ENCODE measurements around the gene OR8G5.
"Not testable (repeated sequence)": the region's sequence is repeated elsewhere in the genome, so short reads cannot be mapped to it uniquely, and the experiment has no call there.

Gene OR8G5

GRCh38 chr11:124225471-124225870, 30.7 kb upstream of the OR8G5 start:
- H3K4me1 ChIP-seq (ENCODE audit: control insufficient read depth, insufficient read depth, low read length, poor library complexity, severe bottlenecking), result no peaks in the 10 kb centered on the region
- no peaks in the 10 kb centered on the region for H3K36me3 ChIP-seq (ENCODE audit: control insufficient read depth, insufficient read depth, low read length)
- no peak overlapping the region for H3K4me3 ChIP-seq (ENCODE audit: insufficient read depth, low read depth, low read length, poor library complexity, severe bottlenecking)
- DNase-seq, result no peak
- H3K9me3 ChIP-seq (ENCODE audit: control insufficient read depth, low read length), result no peaks in the 10 kb centered on the region
- no peak overlapping the region for H3K27ac ChIP-seq (ENCODE audit: insufficient read depth, low read length, poor library complexity, severe bottlenecking)
- no peaks in the 10 kb centered on the region for H3K27me3 ChIP-seq (replicated peaks; ENCODE audit: control insufficient read depth, insufficient read depth, low read length, poor library complexity, severe bottlenecking)

- Histone ChIP-seq H3K36me3 (ENCODE audit: control insufficient read depth, insufficient read depth, low read length) (no peaks in the 10 kb centered on the region), H3K9me3 (ENCODE audit: control insufficient read depth, low read length) (no peaks in the 10 kb centered on the region), H3K4me3 (ENCODE audit: insufficient read depth, low read depth, low read length, poor library complexity, severe bottlenecking) (no peak overlapping the region), H3K4me1 (ENCODE audit: control insufficient read depth, insufficient read depth, low read length, poor library complexity, severe bottlenecking) (no peaks in the 10 kb centered on the region), H3K27ac (ENCODE audit: insufficient read depth, low read length, poor library complexity, severe bottlenecking) (no peak overlapping the region), H3K27me3 (replicated peaks; ENCODE audit: control insufficient read depth, insufficient read depth, low read length, poor library complexity, severe bottlenecking) (no peaks in the 10 kb centered on the region)
- no peak for DNase-seq
These were observed 22.8 kb upstream of the OR8G5 start for GRCh38 chr11:124233376-124233775.

- H3K9me3 ChIP-seq (ENCODE audit: control insufficient read depth, low read length), result no peaks in the 10 kb centered on the region
- H3K4me3 ChIP-seq (ENCODE audit: insufficient read depth, low read depth, low read length, poor library complexity, severe bottlenecking), result no peak overlapping the region
- H3K27ac ChIP-seq (ENCODE audit: insufficient read depth, low read length, poor library complexity, severe bottlenecking), result no peak overlapping the region
- no peak for DNase-seq
- no peaks in the 10 kb centered on the region for H3K27me3 ChIP-seq (replicated peaks; ENCODE audit: control insufficient read depth, insufficient read depth, low read length, poor library complexity, severe bottlenecking)
- no peaks in the 10 kb centered on the region for H3K36me3 ChIP-seq (ENCODE audit: control insufficient read depth, insufficient read depth, low read length)
- H3K4me1 ChIP-seq (ENCODE audit: control insufficient read depth, insufficient read depth, low read length, poor library complexity, severe bottlenecking), result no peaks in the 10 kb centered on the region
These were observed 17.7 kb upstream of the OR8G5 start for GRCh38 chr11:124238512-124238911.

GRCh38 chr11:124240621-124241397, 15.4 kb upstream of the OR8G5 start, which contains the start of gene OR8G1:
OR8G1 (plus strand) TSS chr11:124241095; CDS start chr11:124249676, 8,581 bp downstream.
- Histone ChIP-seq H3K9me3 (ENCODE audit: control insufficient read depth, low read length) (no peaks in the 10 kb centered on the region), H3K4me3 (ENCODE audit: insufficient read depth, low read depth, low read length, poor library complexity, severe bottlenecking) (no peak within 1 kb of the TSS), H3K36me3 (ENCODE audit: control insufficient read depth, insufficient read depth, low read length) (no peaks in the 10 kb centered on the region), H3K4me1 (ENCODE audit: control insufficient read depth, insufficient read depth, low read length, poor library complexity, severe bottlenecking) (no peaks in the 10 kb centered on the region), H3K27ac (ENCODE audit: insufficient read depth, low read length, poor library complexity, severe bottlenecking) (no peak within 1 kb of the TSS), H3K27me3 (replicated peaks; ENCODE audit: control insufficient read depth, insufficient read depth, low read length, poor library complexity, severe bottlenecking) (no peaks in the 10 kb centered on the region)
- DNase-seq, result no peak

- H3K9me3 ChIP-seq (ENCODE audit: control insufficient read depth, low read length); DNase-seq; H3K4me3 ChIP-seq (ENCODE audit: insufficient read depth, low read depth, low read length, poor library complexity, severe bottlenecking): not testable (repeated sequence)
These were observed 6.3 kb upstream of the OR8G5 start for GRCh38 chr11:124249869-124250268.

GRCh38 chr11:124265041-124265440, 8.9 kb downstream of the OR8G5 start:
- H3K9me3 ChIP-seq (ENCODE audit: control insufficient read depth, low read length); DNase-seq; H3K4me1 ChIP-seq (ENCODE audit: control insufficient read depth, insufficient read depth, low read length, poor library complexity, severe bottlenecking); H3K4me3 ChIP-seq (ENCODE audit: insufficient read depth, low read depth, low read length, poor library complexity, severe bottlenecking); H3K27me3 ChIP-seq (replicated peaks; ENCODE audit: control insufficient read depth, insufficient read depth, low read length, poor library complexity, severe bottlenecking); H3K27ac ChIP-seq (ENCODE audit: insufficient read depth, low read length, poor library complexity, severe bottlenecking); H3K36me3 ChIP-seq (ENCODE audit: control insufficient read depth, insufficient read depth, low read length): not testable (repeated sequence)

More at GRCh38 chr11:124249869-124250268, 6.3 kb upstream of the OR8G5 start:
- H3K27me3 ChIP-seq (replicated peaks; ENCODE audit: control insufficient read depth, insufficient read depth, low read length, poor library complexity, severe bottlenecking); H3K27ac ChIP-seq (ENCODE audit: insufficient read depth, low read length, poor library complexity, severe bottlenecking); H3K36me3 ChIP-seq (ENCODE audit: control insufficient read depth, insufficient read depth, low read length); H3K4me1 ChIP-seq (ENCODE audit: control insufficient read depth, insufficient read depth, low read length, poor library complexity, severe bottlenecking): not testable (repeated sequence)

GRCh38 chr11:124270886-124271285, 14.7 kb downstream of the OR8G5 start:
- H3K4me3 ChIP-seq (ENCODE audit: insufficient read depth, low read depth, low read length, poor library complexity, severe bottlenecking); H3K36me3 ChIP-seq (ENCODE audit: control insufficient read depth, insufficient read depth, low read length); H3K27me3 ChIP-seq (replicated peaks; ENCODE audit: control insufficient read depth, insufficient read depth, low read length, poor library complexity, severe bottlenecking); H3K27ac ChIP-seq (ENCODE audit: insufficient read depth, low read length, poor library complexity, severe bottlenecking); H3K4me1 ChIP-seq (ENCODE audit: control insufficient read depth, insufficient read depth, low read length, poor library complexity, severe bottlenecking); H3K9me3 ChIP-seq (ENCODE audit: control insufficient read depth, low read length); DNase-seq: not testable (repeated sequence)

GRCh38 chr11:124274000-124274399, 17.8 kb downstream of the OR8G5 start:
- Histone ChIP-seq H3K4me1 (ENCODE audit: control insufficient read depth, insufficient read depth, low read length, poor library complexity, severe bottlenecking) (no peaks in the 10 kb centered on the region), H3K27ac (ENCODE audit: insufficient read depth, low read length, poor library complexity, severe bottlenecking) (no peak overlapping the region), H3K4me3 (ENCODE audit: insufficient read depth, low read depth, low read length, poor library complexity, severe bottlenecking) (no peak overlapping the region), H3K36me3 (ENCODE audit: control insufficient read depth, insufficient read depth, low read length) (no peaks in the 10 kb centered on the region), H3K27me3 (replicated peaks; ENCODE audit: control insufficient read depth, insufficient read depth, low read length, poor library complexity, severe bottlenecking) (no peaks in the 10 kb centered on the region), H3K9me3 (ENCODE audit: control insufficient read depth, low read length) (no peaks in the 10 kb centered on the region)
- no peak for DNase-seq

GRCh38 chr11:124276081-124276480, 19.9 kb downstream of the OR8G5 start:
- no peak overlapping the region for H3K4me3 ChIP-seq (ENCODE audit: insufficient read depth, low read depth, low read length, poor library complexity, severe bottlenecking)
- H3K9me3 ChIP-seq (ENCODE audit: control insufficient read depth, low read length), result no peaks in the 10 kb centered on the region
- H3K27ac ChIP-seq (ENCODE audit: insufficient read depth, low read length, poor library complexity, severe bottlenecking), result no peak overlapping the region
- no peak for DNase-seq
- H3K4me1 ChIP-seq (ENCODE audit: control insufficient read depth, insufficient read depth, low read length, poor library complexity, severe bottlenecking), result no peaks in the 10 kb centered on the region
- no peaks in the 10 kb centered on the region for H3K36me3 ChIP-seq (ENCODE audit: control insufficient read depth, insufficient read depth, low read length)
- H3K27me3 ChIP-seq (replicated peaks; ENCODE audit: control insufficient read depth, insufficient read depth, low read length, poor library complexity, severe bottlenecking), result no peaks in the 10 kb centered on the region

GRCh38 chr11:124277207-124277606, 21.0 kb downstream of the OR8G5 start:
- no peaks in the 10 kb centered on the region for H3K4me1 ChIP-seq (ENCODE audit: control insufficient read depth, insufficient read depth, low read length, poor library complexity, severe bottlenecking)
- H3K4me3 ChIP-seq (ENCODE audit: insufficient read depth, low read depth, low read length, poor library complexity, severe bottlenecking), result no peak overlapping the region
- no peak overlapping the region for H3K27ac ChIP-seq (ENCODE audit: insufficient read depth, low read length, poor library complexity, severe bottlenecking)
- no peaks in the 10 kb centered on the region for H3K9me3 ChIP-seq (ENCODE audit: control insufficient read depth, low read length)
- H3K27me3 ChIP-seq (replicated peaks; ENCODE audit: control insufficient read depth, insufficient read depth, low read length, poor library complexity, severe bottlenecking), result no peaks in the 10 kb centered on the region
- DNase-seq, result no peak
- no peaks in the 10 kb centered on the region for H3K36me3 ChIP-seq (ENCODE audit: control insufficient read depth, insufficient read depth, low read length)
